Stomach smooth muscle (tissue), 2 donors: ENCODE data around the gene APOA5.

Experiments
- H3K27ac ChIP-seq: one replicate; pipeline ENCODE4 v1.7.0; 2013; ENCODE audit warnings: mild to moderate bottlenecking, low read length, inconsistent platforms
- H3K27me3 ChIP-seq, 2 donors: one replicate each; pipeline ENCODE4 v1.7.0; 2013; ENCODE audit warnings: low read length in 2 of 2; ENCODE audit not compliant: insufficient read depth in 2 of 2, control insufficient read depth in 1 of 2
- H3K36me3 ChIP-seq, 2 donors: one replicate each; pipeline ENCODE4 v1.7.0; 2013; ENCODE audit warnings: low read length in 2 of 2; ENCODE audit not compliant: control insufficient read depth in 2 of 2, insufficient read depth in 2 of 2
- H3K4me1 ChIP-seq: one replicate; pipeline ENCODE4 v1.7.0; 2013; ENCODE audit warnings: low read length; ENCODE audit not compliant: control insufficient read depth, insufficient read depth
- H3K4me3 ChIP-seq, 2 donors: one replicate each; pipeline ENCODE4 v1.7.0; 2013; ENCODE audit warnings: low read length in 2 of 2
- H3K9ac ChIP-seq, 2 donors: one replicate each; pipeline ENCODE4 v1.7.0; 2013; ENCODE audit warnings: low read length in 2 of 2, mild to moderate bottlenecking in 1 of 2
- H3K9me3 ChIP-seq, 2 donors: one replicate each; pipeline ENCODE4 v1.7.0; 2013; ENCODE audit warnings: low read length in 2 of 2; ENCODE audit not compliant: control insufficient read depth in 2 of 2
- donor health status: healthy.
- donor health status: Pancreatic carcinoma.

Gene APOA5

GRCh38 chr11:116786326-116786725 lies 5.4 kb downstream of the APOA5 start:
- Histone ChIP-seq H3K4me1 (peaks cover 16% of the 10 kb centered on the region), H3K36me3 (peaks cover 43 to 47% of the 10 kb centered on the region in 2 donors), H3K4me3 (peak overlapping the region in 1 of 2 donors; percentile 92), H3K9me3 (no peaks in the 10 kb centered on the region), H3K27ac (no peak overlapping the region), H3K9ac (no peak overlapping the region), H3K27me3 (no peaks in the 10 kb centered on the region)

DNA sequence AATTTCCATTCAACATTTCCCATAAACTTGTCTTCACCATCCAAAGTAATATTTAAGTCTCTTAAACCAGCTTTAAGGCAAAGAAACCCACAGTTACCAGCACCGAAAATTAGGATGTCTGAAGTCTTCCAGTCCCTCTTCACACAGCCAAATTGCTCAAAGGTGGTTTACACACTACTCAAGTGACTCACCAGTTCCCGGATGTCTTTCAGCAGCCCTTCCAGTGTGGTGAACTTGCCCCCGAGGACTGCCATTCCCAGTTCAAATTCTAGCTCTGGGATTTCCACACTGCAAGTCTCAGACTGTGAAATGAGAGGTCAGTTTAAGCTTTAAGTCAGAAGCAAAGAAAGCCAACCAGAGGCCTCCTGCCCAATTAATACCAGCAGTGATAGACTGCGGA lies 9.0 kb downstream of the APOA5 start:
- Histone ChIP-seq H3K4me1 (peaks cover 9% of the 10 kb centered on the region), H3K4me3 (no peak overlapping the region), H3K9me3 (no peaks in the 10 kb centered on the region), H3K27ac (no peak overlapping the region), H3K27me3 (no peaks in the 10 kb centered on the region), H3K36me3 (peaks cover 63 to 67% of the 10 kb centered on the region in 2 donors), H3K9ac (no peak overlapping the region)

DNA sequence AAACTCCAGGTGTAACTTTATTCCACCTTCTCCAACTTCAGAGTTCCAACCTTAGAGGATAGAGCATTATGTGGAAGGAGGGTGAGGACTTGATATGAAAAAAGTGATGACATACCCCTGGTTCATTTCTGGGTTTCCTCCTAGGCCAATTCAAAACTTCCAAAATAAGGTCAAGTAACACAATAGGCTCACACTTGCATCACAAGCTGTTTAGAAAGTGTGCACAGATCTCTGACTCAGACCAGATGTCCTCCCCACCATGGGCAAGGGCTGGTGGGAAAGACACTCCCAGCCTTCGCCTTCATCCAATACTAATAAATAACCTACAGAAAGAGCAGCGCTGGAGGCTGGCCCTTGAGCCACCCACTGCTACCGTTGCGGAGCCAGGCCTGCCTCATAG lies 13.1 kb downstream of the APOA5 start:
- H3K9me3 ChIP-seq: no peaks in the 10 kb centered on the region
- no peaks in the 10 kb centered on the region for H3K27me3 ChIP-seq
- no peak overlapping the region for H3K4me3 ChIP-seq
- no peak overlapping the region for H3K27ac ChIP-seq
- no peak overlapping the region for H3K9ac ChIP-seq
- H3K4me1 ChIP-seq: peaks cover under 1% of the 10 kb centered on the region
- H3K36me3 ChIP-seq: peaks cover 42 to 50% of the 10 kb centered on the region in 2 donors

DNA sequence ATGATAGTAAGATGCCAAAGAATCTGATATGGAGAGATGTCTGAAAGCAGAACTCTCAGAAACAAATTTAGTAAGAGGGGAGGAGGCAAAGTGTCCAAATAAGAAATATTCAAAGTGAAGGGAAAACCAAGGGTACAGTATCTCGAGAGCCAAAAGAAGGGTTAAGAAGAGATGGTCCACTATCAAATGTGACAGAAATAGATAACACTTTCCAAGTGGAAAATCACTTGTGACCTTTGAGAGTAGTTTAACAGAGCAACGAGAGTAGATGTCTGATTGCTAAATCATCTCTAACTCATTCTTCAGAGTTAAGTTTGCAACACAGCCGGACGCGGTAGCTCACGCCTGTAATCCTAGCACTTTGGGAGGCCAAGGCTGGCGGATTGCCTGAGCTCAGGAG lies 14.6 kb downstream of the APOA5 start:
- Histone ChIP-seq H3K4me3 (no peak overlapping the region), H3K4me1 (peaks cover 9% of the 10 kb centered on the region), H3K36me3 (peaks cover 28 to 35% of the 10 kb centered on the region in 2 donors), H3K27me3 (no peaks in the 10 kb centered on the region), H3K9ac (no peak overlapping the region), H3K27ac (no peak overlapping the region), H3K9me3 (no peaks in the 10 kb centered on the region)

GRCh38 chr11:116776522-116776984 lies 15.1 kb downstream of the APOA5 start:
- H3K36me3 ChIP-seq: peaks cover 26 to 32% of the 10 kb centered on the region in 2 donors
- H3K27ac ChIP-seq: no peak overlapping the region
- H3K27me3 ChIP-seq: no peaks in the 10 kb centered on the region
- H3K4me1 ChIP-seq: peaks cover 14% of the 10 kb centered on the region
- no peaks in the 10 kb centered on the region for H3K9me3 ChIP-seq
- H3K9ac ChIP-seq: no peak overlapping the region
- H3K4me3 ChIP-seq: no peak overlapping the region

DNA sequence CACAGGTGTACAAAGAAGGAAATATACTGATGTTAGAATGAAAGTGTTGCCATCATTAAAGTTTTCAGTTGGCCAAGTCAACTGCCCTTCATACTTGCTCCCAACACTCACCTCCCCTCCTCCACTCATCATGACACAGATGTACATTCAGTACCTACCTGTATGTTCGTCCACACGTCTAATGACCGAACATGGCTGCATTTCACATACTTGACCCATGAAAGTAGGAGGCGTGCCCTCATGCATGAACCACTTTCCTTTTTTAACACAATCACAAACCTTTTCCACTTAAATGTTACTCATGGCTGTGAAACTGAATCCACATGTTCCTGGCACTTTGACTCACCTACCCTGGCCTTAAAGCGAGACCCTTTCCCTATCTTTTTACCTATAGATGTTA lies 15.7 kb downstream of the APOA5 start:
- no peak overlapping the region for H3K27ac ChIP-seq
- H3K9ac ChIP-seq: no peak overlapping the region
- H3K4me1 ChIP-seq: peaks cover 14% of the 10 kb centered on the region
- H3K9me3 ChIP-seq: no peaks in the 10 kb centered on the region
- H3K27me3 ChIP-seq: no peaks in the 10 kb centered on the region
- H3K36me3 ChIP-seq: peaks cover 26 to 32% of the 10 kb centered on the region in 2 donors
- no peak overlapping the region for H3K4me3 ChIP-seq

- H3K9me3 ChIP-seq: no peaks in the 10 kb centered on the region
- H3K4me1 ChIP-seq: peaks cover 19% of the 10 kb centered on the region
- H3K27ac ChIP-seq: no peak overlapping the region
- H3K36me3 ChIP-seq: peaks cover 22 to 34% of the 10 kb centered on the region in 2 donors
- H3K4me3 ChIP-seq: no peak overlapping the region
- no peaks in the 10 kb centered on the region for H3K27me3 ChIP-seq
- H3K9ac ChIP-seq: no peak overlapping the region
These were observed 17.0 kb downstream of the APOA5 start for GRCh38 chr11:116774661-116775060.

DNA sequence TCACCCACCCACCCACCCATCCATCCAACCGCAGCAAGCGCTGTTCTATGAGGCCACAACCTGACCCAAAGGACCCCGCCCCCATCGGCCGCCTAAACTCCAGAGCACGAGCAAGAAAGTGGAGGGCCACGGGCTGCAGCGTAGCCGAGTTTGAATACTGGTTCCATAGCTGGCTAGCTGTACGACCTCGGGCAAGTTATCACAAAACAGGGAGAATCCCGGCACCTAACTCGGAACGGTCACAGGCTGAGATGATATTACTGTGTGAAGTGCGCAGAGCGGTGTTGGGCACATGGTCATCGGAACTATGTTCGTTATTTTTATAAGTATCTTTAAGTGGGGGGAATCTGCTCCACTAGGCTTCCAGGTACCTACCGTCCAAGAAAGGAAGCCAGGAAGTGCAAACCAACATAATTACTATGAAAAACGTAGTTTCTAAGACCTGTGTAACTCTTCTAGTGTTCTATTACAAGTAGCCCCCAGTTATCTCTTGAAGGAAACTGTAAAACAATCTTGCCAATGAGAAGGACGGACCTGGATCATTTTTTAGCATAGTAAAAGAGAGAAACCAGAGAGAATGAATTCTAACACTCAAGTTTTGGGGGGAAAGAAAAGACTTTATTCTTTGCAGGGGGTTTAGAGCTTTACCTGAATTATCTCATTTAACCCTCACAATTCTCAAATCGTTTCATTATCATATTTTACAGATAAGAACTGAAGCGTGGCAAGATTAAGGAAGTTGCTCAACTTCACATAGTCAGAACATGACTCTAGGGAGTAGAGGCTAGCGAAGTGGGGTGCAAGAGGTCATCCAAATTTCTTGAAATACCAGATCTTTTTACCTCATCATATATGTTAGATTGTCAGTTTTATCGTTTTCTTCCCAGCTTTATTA lies 18.2 kb downstream of the APOA5 start:
- H3K27me3 ChIP-seq: no peaks in the 10 kb centered on the region
- H3K4me3 ChIP-seq: peak overlapping the region; percentile 92 to 97
- peak overlapping the region; percentile 81 to 84 for H3K9ac ChIP-seq
- H3K4me1 ChIP-seq: peaks cover 19% of the 10 kb centered on the region
- H3K9me3 ChIP-seq: no peaks in the 10 kb centered on the region
- peaks cover 16 to 26% of the 10 kb centered on the region in 2 donors for H3K36me3 ChIP-seq
- H3K27ac ChIP-seq: no peak overlapping the region

GRCh38 chr11:116772443-116773202 lies 19.1 kb downstream of the APOA5 start, which contains the start of gene BUD13:
Gene BUD13 (minus strand): TSS chr11:116772987. CDS start chr11:116772964, 23 bp downstream.
- peaks cover 8 to 18% of the 10 kb centered on the region in 2 donors for H3K36me3 ChIP-seq
- H3K27ac ChIP-seq: peak within 1 kb of the TSS; percentile 66
- H3K4me1 ChIP-seq: peaks cover 19% of the 10 kb centered on the region
- peak within 1 kb of the TSS; percentile 89 to 91 for H3K9ac ChIP-seq
- H3K4me3 ChIP-seq: peak within 1 kb of the TSS; percentile 92 to 97
- no peaks in the 10 kb centered on the region for H3K9me3 ChIP-seq
- H3K27me3 ChIP-seq: no peaks in the 10 kb centered on the region

GRCh38 chr11:116771935-116772334 lies 19.7 kb downstream of the APOA5 start:
- H3K4me1 ChIP-seq: peaks cover 19% of the 10 kb centered on the region
- H3K9ac ChIP-seq: peak overlapping the region; percentile 89 to 91
- H3K27me3 ChIP-seq: no peaks in the 10 kb centered on the region
- H3K27ac ChIP-seq: peak overlapping the region; percentile 66
- peak overlapping the region; percentile 92 to 97 for H3K4me3 ChIP-seq
- no peaks in the 10 kb centered on the region for H3K9me3 ChIP-seq
- H3K36me3 ChIP-seq: peaks cover 6 to 13% of the 10 kb centered on the region in 2 donors
